ENCODE measurements around the gene CD9.

DNA sequence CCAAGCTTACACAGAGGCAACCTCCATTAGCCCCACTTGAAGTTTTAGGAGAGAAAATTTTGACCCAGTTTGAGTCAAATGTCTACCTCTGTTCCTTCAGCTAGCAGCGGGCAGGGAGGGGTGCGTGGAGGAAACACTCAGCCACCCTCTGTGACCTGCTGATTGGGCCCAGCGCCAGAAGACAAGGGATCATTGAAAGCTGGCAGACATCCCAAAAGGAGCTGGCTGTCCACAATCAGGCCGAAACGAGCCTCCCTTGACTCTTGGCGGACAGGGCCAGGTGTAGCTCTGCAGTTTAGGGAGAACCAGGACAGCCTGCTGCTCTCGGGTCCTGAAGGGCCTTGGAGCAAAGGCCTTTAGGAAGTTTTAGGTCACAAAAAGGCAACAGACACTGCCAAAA, 41.3 kb downstream of the CD9 start:
- TF ChIP-seq, protein P1, sequence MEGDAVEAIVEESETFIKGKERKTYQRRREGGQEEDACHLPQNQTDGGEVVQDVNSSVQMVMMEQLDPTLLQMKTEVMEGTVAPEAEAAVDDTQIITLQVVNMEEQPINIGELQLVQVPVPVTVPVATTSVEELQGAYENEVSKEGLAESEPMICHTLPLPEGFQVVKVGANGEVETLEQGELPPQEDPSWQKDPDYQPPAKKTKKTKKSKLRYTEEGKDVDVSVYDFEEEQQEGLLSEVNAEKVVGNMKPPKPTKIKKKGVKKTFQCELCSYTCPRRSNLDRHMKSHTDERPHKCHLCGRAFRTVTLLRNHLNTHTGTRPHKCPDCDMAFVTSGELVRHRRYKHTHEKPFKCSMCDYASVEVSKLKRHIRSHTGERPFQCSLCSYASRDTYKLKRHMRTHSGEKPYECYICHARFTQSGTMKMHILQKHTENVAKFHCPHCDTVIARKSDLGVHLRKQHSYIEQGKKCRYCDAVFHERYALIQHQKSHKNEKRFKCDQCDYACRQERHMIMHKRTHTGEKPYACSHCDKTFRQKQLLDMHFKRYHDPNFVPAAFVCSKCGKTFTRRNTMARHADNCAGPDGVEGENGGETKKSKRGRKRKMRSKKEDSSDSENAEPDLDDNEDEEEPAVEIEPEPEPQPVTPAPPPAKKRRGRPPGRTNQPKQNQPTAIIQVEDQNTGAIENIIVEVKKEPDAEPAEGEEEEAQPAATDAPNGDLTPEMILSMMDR (conservative IDR thresholded peaks at IDR 0.05), result no peak
- TF ChIP-seq ZFX (IDR thresholded peaks at IDR 0.05), result no peak
